Measurements from ENCODE around the gene SLC8A3. TPM values are rescaled to one million over a fixed set of nuclear protein-coding genes. Genes with fewer than 3 reads are reported as not detected.

Gene SLC8A3
- total and polyA plus RNA-seq, 2 of the 13 experiments (the other 11 are each of a cell fraction or from before 2014, with no cell fraction given), result 0.01 to 0.02 TPM

DNA sequence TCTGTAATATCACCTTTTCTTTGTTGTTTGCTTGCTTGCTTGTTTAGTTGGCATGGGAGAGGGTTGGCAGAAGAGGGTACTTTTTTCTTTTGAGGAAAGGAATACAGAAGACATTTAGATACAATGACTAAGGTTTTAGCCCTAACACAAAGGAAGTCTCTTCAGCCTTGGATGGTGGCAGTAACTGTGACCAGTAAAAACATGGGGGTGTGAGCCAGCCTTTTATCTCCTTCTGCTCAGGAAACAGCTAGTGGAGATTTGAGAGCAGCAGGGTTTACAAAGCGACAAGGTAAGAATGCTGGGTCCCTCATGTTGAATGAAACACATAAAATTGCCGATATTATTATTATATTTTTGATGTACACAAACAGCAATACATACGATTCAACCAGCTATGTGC, 40.4 kb downstream of the SLC8A3 start (continued):
- no peak for TF ChIP-seq STAT6 (CRISPR knock-in tag; IDR thresholded peaks at IDR 0.05; ENCODE audit: borderline replicate concordance)
- no peak for TF ChIP-seq ZIK1 (CRISPR knock-in tag; IDR thresholded peaks at IDR 0.05; ENCODE audit: borderline replicate concordance, low read depth)
- no peak for TF ChIP-seq TFDP2 (CRISPR knock-in tag; IDR thresholded peaks at IDR 0.05)
- TF ChIP-seq ZNF234 (CRISPR knock-in tag; conservative IDR thresholded peaks at IDR 0.05), result no peak
- TF ChIP-seq HES4 (CRISPR knock-in tag; IDR thresholded peaks at IDR 0.05; ENCODE audit: borderline replicate concordance), result no peak
- TF ChIP-seq CENPT (CRISPR knock-in tag; IDR thresholded peaks at IDR 0.05; ENCODE audit: low read depth), result no peak
- TF ChIP-seq GPBP1L1 (CRISPR knock-in tag; IDR thresholded peaks at IDR 0.05), result no peak

DNA sequence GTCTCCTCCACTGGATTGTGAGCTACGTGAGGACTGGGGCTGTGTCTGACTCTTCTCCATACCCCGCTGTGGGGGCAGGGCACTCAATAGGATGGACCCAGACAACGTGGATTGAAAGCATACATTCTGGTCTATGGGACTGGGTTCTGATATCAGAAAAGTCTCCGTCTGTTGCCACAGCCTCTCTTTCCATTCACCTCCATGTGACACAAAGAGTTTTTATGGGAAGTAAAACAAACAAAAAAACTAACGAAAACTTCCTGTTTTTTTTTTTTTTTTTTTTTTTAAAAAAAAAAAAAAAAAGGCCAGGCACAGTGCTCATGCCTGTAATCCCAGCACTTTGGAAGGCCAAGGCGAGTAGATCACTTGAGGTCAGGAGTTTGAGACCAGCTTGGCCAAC, 44.7 kb downstream of the SLC8A3 start:
- DNase-seq (ENCODE audit: low spot score) (no peak), ATAC-seq (no peak), FAIRE-seq (no peak)
- no peaks in the 10 kb centered on the region for H3K9me3 ChIP-seq (ENCODE audit: low read length)
- no peak overlapping the region for H3K9ac ChIP-seq (ENCODE audit: insufficient read depth, low read depth, low read length)
- no peak for TF ChIP-seq ZNF230 (CRISPR knock-in tag; IDR thresholded peaks at IDR 0.05)
- TF ChIP-seq, protein P1, sequence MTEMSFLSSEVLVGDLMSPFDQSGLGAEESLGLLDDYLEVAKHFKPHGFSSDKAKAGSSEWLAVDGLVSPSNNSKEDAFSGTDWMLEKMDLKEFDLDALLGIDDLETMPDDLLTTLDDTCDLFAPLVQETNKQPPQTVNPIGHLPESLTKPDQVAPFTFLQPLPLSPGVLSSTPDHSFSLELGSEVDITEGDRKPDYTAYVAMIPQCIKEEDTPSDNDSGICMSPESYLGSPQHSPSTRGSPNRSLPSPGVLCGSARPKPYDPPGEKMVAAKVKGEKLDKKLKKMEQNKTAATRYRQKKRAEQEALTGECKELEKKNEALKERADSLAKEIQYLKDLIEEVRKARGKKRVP (CRISPR knock-in tag; IDR thresholded peaks at IDR 0.05), result no peak
- H3K27me3 ChIP-seq (ENCODE audit: control insufficient read depth in 1 of 2, insufficient read depth in 2 of 2, low read length in 2 of 2), result peaks cover 0 to 28% of the 10 kb centered on the region in 2 experiments; a peak in 2 of 5 replicates
- no peaks in the 10 kb centered on the region for H3K4me1 ChIP-seq (ENCODE audit: insufficient read depth, low read length)
- no peaks in the 10 kb centered on the region for H3K36me3 ChIP-seq (replicated peaks in 1 of 2; ENCODE audit: control insufficient read depth in 1 of 2, insufficient read depth in 2 of 2, low read length in 2 of 2)
- H2AFZ ChIP-seq (ENCODE audit: low read length), result no peak overlapping the region
- H4K20me1 ChIP-seq (ENCODE audit: insufficient read depth, low read length), result no peaks in the 10 kb centered on the region
- WGBS (ENCODE audit: low lambda C conversion rate), result 14% methylated on average over 6 of the region's 6 CpGs
- H3K27ac ChIP-seq (ENCODE audit: extremely low read length, insufficient read depth, low read length), result no peak overlapping the region
- POLR2A ChIA-PET, result no interaction called here
- in situ Hi-C loops (cut with HindIII; ENCODE audit: extremely low pct_ligation_motif_present, low pct_unique_long_range_greater_than_20kb), result no loop called here
- no peaks in the 10 kb centered on the region for H3K79me2 ChIP-seq (ENCODE audit: insufficient read depth, low read length)
- no peak overlapping the region for H3K4me2 ChIP-seq (ENCODE audit: low read depth, low read length)
- intact Hi-C loops (cut with micrococcal nuclease; ENCODE audit: unreplicated experiment), result no loop called here
- H3K4me3 ChIP-seq (replicated peaks in 1 of 3; ENCODE audit: insufficient read depth in 1 of 3, low read depth in 2 of 3, low read length in 3 of 3), result no peak overlapping the region
- BruUV-seq (replicated peaks), result no TSS peak
- CTCF ChIA-PET (ENCODE audit: low intra/inter-chr PET ratio, low total read pairs), result no interaction called here
